T-helper 17 cell (primary cell): ENCODE data around the gene SEMA4D. TPM values are rescaled to one million over a fixed set of nuclear protein-coding genes. Genes with fewer than 3 reads are reported as not detected.
A peak's percentile ranks its signal among the peaks of the same experiment; 100 is the strongest.

Experiments
- ATAC-seq: fragments of 150-1000 bp; cut with Tn5 transposase; 2 replicates; pipeline ENCODE4 v1.10.0; 2021; ENCODE audit warnings: mild to moderate bottlenecking, moderate library complexity
- DNase-seq, 3 donors: peaks; one replicate each; pipeline versions ENCODE4 v3.0.0 to v3.0.0-alpha.2; 2020 to 2021
- H3K9me3 ChIP-seq: one replicate; pipeline ENCODE4 v1.7.0; 2013; ENCODE audit warnings: low read length, mild to moderate bottlenecking; ENCODE audit not compliant: control insufficient read depth, poor library complexity, severe bottlenecking
- H3K27ac Mint-ChIP-seq: one replicate; pipeline ENCODE4 v1.8.0; 2022; ENCODE audit warnings: mild to moderate bottlenecking, moderate library complexity, mixed read lengths
- H3K27me3 Mint-ChIP-seq: one replicate; pipeline ENCODE4 v1.8.0; 2022; ENCODE audit warnings: mixed read lengths
- H3K36me3 Mint-ChIP-seq: one replicate; pipeline ENCODE4 v1.8.0; 2022; ENCODE audit warnings: low read depth, mixed read lengths
- H3K4me1 Mint-ChIP-seq: one replicate; pipeline ENCODE4 v1.8.0; 2022; ENCODE audit warnings: mild to moderate bottlenecking, mixed read lengths
- H3K4me3 Mint-ChIP-seq: one replicate; pipeline ENCODE4 v1.8.0; 2022; ENCODE audit warnings: mild to moderate bottlenecking, moderate library complexity, mixed read lengths
- total RNA-seq, 4 donors: library from RNA in 2 of 4; stranded (reverse) in 2 of 4; gene quantifications; one replicate each; pipeline ENCODE4 v1.2.3 and lab custom pipeline; 2022 to 2026

Gene SEMA4D
- total RNA-seq, 2 donors from 2014 or later = 250 to 312 TPM

GRCh38 chr9:89427621-89428221 is 70.2 kb downstream of the SEMA4D start:
- H3K4me3 Mint-ChIP-seq = peak overlapping the region; percentile 88
- H3K27me3 Mint-ChIP-seq = no peaks in the 10 kb centered on the region
- H3K9me3 ChIP-seq = no peaks in the 10 kb centered on the region
- H3K4me1 Mint-ChIP-seq = peaks cover 76% of the 10 kb centered on the region
- ATAC-seq = peak; percentile 27
- H3K36me3 Mint-ChIP-seq = peaks cover 2% of the 10 kb centered on the region
- H3K27ac Mint-ChIP-seq = peak overlapping the region; percentile 96
- DNase-seq = peak in 1 of 3 donors; percentile 41

- peak overlapping the region; percentile 88 for H3K4me3 Mint-ChIP-seq
- peaks cover 72% of the 10 kb centered on the region for H3K4me1 Mint-ChIP-seq
- DNase-seq = no peak
- H3K9me3 ChIP-seq = no peaks in the 10 kb centered on the region
- H3K27me3 Mint-ChIP-seq = no peaks in the 10 kb centered on the region
- peak overlapping the region; percentile 96 for H3K27ac Mint-ChIP-seq
- peak; percentile 22 for ATAC-seq
- peaks cover 4% of the 10 kb centered on the region for H3K36me3 Mint-ChIP-seq
Observed at GRCh38 chr9:89426384-89426961, 71.4 kb downstream of the SEMA4D start.

- ATAC-seq (no peak), DNase-seq (no peak)
- peaks cover 4% of the 10 kb centered on the region for H3K36me3 Mint-ChIP-seq
- peak overlapping the region; percentile 88 for H3K4me3 Mint-ChIP-seq
- H3K27ac Mint-ChIP-seq = peak overlapping the region; percentile 96
- no peaks in the 10 kb centered on the region for H3K9me3 ChIP-seq
- peaks cover 78% of the 10 kb centered on the region for H3K4me1 Mint-ChIP-seq
- H3K27me3 Mint-ChIP-seq = no peaks in the 10 kb centered on the region
Observed at GRCh38 chr9:89425921-89426383, 72.0 kb downstream of the SEMA4D start.

- DNase-seq = no peak
- H3K9me3 ChIP-seq = no peaks in the 10 kb centered on the region
- Mint-ChIP-seq H3K4me3 (peak overlapping the region; percentile 15), H3K27ac (peak overlapping the region; percentile 96), H3K27me3 (no peaks in the 10 kb centered on the region), H3K36me3 (peaks cover 4% of the 10 kb centered on the region), H3K4me1 (peaks cover 83% of the 10 kb centered on the region)
- ATAC-seq = no peak
Observed at GRCh38 chr9:89425024-89425805, 72.7 kb downstream of the SEMA4D start.

- H3K27me3 Mint-ChIP-seq = no peaks in the 10 kb centered on the region
- H3K27ac Mint-ChIP-seq = peak overlapping the region; percentile 97
- no peaks in the 10 kb centered on the region for H3K9me3 ChIP-seq
- H3K36me3 Mint-ChIP-seq = peaks cover 6% of the 10 kb centered on the region
- H3K4me1 Mint-ChIP-seq = peaks cover 85% of the 10 kb centered on the region
- peak in 1 of 3 donors; percentile 52 for DNase-seq
- peak overlapping the region; percentile 67 for H3K4me3 Mint-ChIP-seq
- peak; percentile 30 for ATAC-seq
Observed at GRCh38 chr9:89422151-89422975, 75.5 kb downstream of the SEMA4D start.

GRCh38 chr9:89421595-89421994 is 76.3 kb downstream of the SEMA4D start:
- Mint-ChIP-seq H3K36me3 (peaks cover 6% of the 10 kb centered on the region), H3K4me1 (peaks cover 78% of the 10 kb centered on the region), H3K27me3 (no peaks in the 10 kb centered on the region), H3K4me3 (no peak overlapping the region), H3K27ac (peak overlapping the region; percentile 97)
- DNase-seq (no peak), ATAC-seq (no peak)
- no peaks in the 10 kb centered on the region for H3K9me3 ChIP-seq

- H3K27ac Mint-ChIP-seq = peak overlapping the region; percentile 97
- no peaks in the 10 kb centered on the region for H3K27me3 Mint-ChIP-seq
- H3K36me3 Mint-ChIP-seq = peaks cover 6% of the 10 kb centered on the region
- no peak for DNase-seq
- no peaks in the 10 kb centered on the region for H3K9me3 ChIP-seq
- ATAC-seq = no peak
- H3K4me3 Mint-ChIP-seq = peak overlapping the region; percentile 89
- peaks cover 73% of the 10 kb centered on the region for H3K4me1 Mint-ChIP-seq
Observed at GRCh38 chr9:89420397-89421178, 77.3 kb downstream of the SEMA4D start.

- Mint-ChIP-seq H3K4me3 (peak overlapping the region; percentile 89), H3K27ac (peak overlapping the region; percentile 97), H3K36me3 (peaks cover 6% of the 10 kb centered on the region), H3K4me1 (peaks cover 69% of the 10 kb centered on the region), H3K27me3 (no peaks in the 10 kb centered on the region)
- H3K9me3 ChIP-seq = no peaks in the 10 kb centered on the region
- DNase-seq = no peak
- peak; percentile 57 for ATAC-seq
Observed at GRCh38 chr9:89419978-89420394, 77.9 kb downstream of the SEMA4D start.

GRCh38 chr9:89418882-89419640 is 78.9 kb downstream of the SEMA4D start:
- ATAC-seq (peak; percentile 76), DNase-seq (peak; percentile 43 to 54 (median 46))
- H3K27me3 Mint-ChIP-seq = no peaks in the 10 kb centered on the region
- H3K36me3 Mint-ChIP-seq = peaks cover 4% of the 10 kb centered on the region
- H3K9me3 ChIP-seq = no peaks in the 10 kb centered on the region
- H3K4me3 Mint-ChIP-seq = peak overlapping the region; percentile 89
- peaks cover 61% of the 10 kb centered on the region for H3K4me1 Mint-ChIP-seq
- peak overlapping the region; percentile 97 for H3K27ac Mint-ChIP-seq

- ATAC-seq (peak; percentile 11), DNase-seq (no peak)
- Mint-ChIP-seq H3K36me3 (peaks cover 4% of the 10 kb centered on the region), H3K4me3 (peak overlapping the region; percentile 89), H3K27ac (peak overlapping the region; percentile 97), H3K27me3 (no peaks in the 10 kb centered on the region), H3K4me1 (peaks cover 59% of the 10 kb centered on the region)
- no peaks in the 10 kb centered on the region for H3K9me3 ChIP-seq
Observed at GRCh38 chr9:89418474-89418845, 79.5 kb downstream of the SEMA4D start.

- peak overlapping the region; percentile 89 for H3K4me3 Mint-ChIP-seq
- H3K9me3 ChIP-seq = no peaks in the 10 kb centered on the region
- no peak for DNase-seq
- H3K36me3 Mint-ChIP-seq = peaks cover 4% of the 10 kb centered on the region
- H3K27ac Mint-ChIP-seq = peak overlapping the region; percentile 97
- peak; percentile 32 for ATAC-seq
- H3K27me3 Mint-ChIP-seq = no peaks in the 10 kb centered on the region
- peaks cover 61% of the 10 kb centered on the region for H3K4me1 Mint-ChIP-seq
Observed at GRCh38 chr9:89417832-89418473, 80.0 kb downstream of the SEMA4D start.
